Mammary epithelial cell (primary cell): ENCODE results near the gene TEKT5.

ENCODE experiments used
- CTCF ChIP-seq, 2 donors: IDR thresholded peaks in 1 of 2; conservative IDR thresholded peaks in 1 of 2; 2 replicates each; pipeline ENCODE4 v1.5.1; 2011 to 2012; ENCODE audit warnings: inconsistent platforms in 2 of 2, low read length in 2 of 2, mild to moderate bottlenecking in 2 of 2, control low read depth in 1 of 2, low read depth in 1 of 2; ENCODE audit not compliant: insufficient read depth in 1 of 2; ENCODE audit errors: extremely low read depth in 1 of 2
- EZH2 ChIP-seq: IDR thresholded peaks from 2 replicates; pipeline ENCODE4 v1.6.1; 2012; ENCODE audit warnings: low read length, inconsistent platforms, borderline replicate concordance

GRCh38 chr16:10600782-10601443 lies 93.8 kb downstream of the TEKT5 start:
- TF ChIP-seq CTCF (conservative IDR thresholded peaks at IDR 0.05 in 1 of 2, IDR thresholded peaks at IDR 0.05 in 1 of 2; ENCODE audit: extremely low read depth in 1 of 2, insufficient read depth in 1 of 2, low read depth in 1 of 2, low read length in 2 of 2), result no peak
- TF ChIP-seq EZH2, result no peak
